B cell (primary cell): Measurements from ENCODE around the gene TBC1D3B. TPM values are rescaled to one million over a fixed set of nuclear protein-coding genes. Genes with fewer than 3 reads are reported as not detected.
"Not testable (repeated sequence)": the region's sequence is repeated elsewhere in the genome, so short reads cannot be mapped to it uniquely, and the experiment has no call there.

ENCODE experiments used
- ATAC-seq: fragments of 200-7000 bp; cut with Tn5 transposase; one replicate; pipeline ENCODE4 v1.10.0; 2021; ENCODE audit warnings: low read depth, mild to moderate bottlenecking, moderate number of reproducible peaks, moderate library complexity
- CTCF ChIA-PET: fragments of 350-600 bp; sonication (Branson Sonifier 250); formaldehyde crosslinking; loops from one replicate; lab custom pipeline; 2021; ENCODE audit warnings: antibody characterized with exemption, inconsistent platforms; lab: Charles Lee
- POLR2A ChIA-PET: fragments of 350-600 bp; sonication (Branson Sonifier 250); formaldehyde crosslinking; loops from one replicate; lab custom pipeline; 2021; ENCODE audit warnings: antibody characterized with exemption; lab: Charles Lee
- DNase-seq: peaks from one replicate; pipeline ENCODE4 v3.0.0; 2013
- H2AFZ ChIP-seq: 2 replicates; pipeline ENCODE4 v1.6.1; 2012; ENCODE audit warnings: mild to moderate bottlenecking, low read depth, low read length; ENCODE audit not compliant: insufficient read depth, poor library complexity, severe bottlenecking
- H3K27ac ChIP-seq, 2 donors: 1 replicate in 1 of 2; 2 replicates in 1 of 2; pipeline ENCODE4 v1.5.1; 2012 to 2013; ENCODE audit warnings: low read length in 2 of 2, mild to moderate bottlenecking in 2 of 2, moderate library complexity in 1 of 2
- H3K27me3 ChIP-seq, 4 experiments: fragments of 200-600 bp in 1 of 4; sonication (generic) in 1 of 4; replicated peaks in 1 of 4; 1 replicate in 2 of 4; 2 replicates in 2 of 4; pipeline versions ENCODE4 v1.6.1 to v1.7.0; 2013 to 2016; ENCODE audit warnings: low read length in 3 of 4, mild to moderate bottlenecking in 2 of 4, mixed read lengths in 1 of 4, moderate library complexity in 1 of 4; ENCODE audit not compliant: insufficient read depth in 4 of 4, control insufficient read depth in 3 of 4; ENCODE audit errors: control extremely low read depth in 1 of 4
- H3K36me3 ChIP-seq, 2 experiments: replicated peaks in 1 of 2; 1 replicate in 1 of 2; 2 replicates in 1 of 2; pipeline versions ENCODE4 v1.6.1 to v1.7.1; 2013; ENCODE audit warnings: low read length in 1 of 2; ENCODE audit not compliant: insufficient read depth in 2 of 2, control insufficient read depth in 1 of 2; ENCODE audit errors: control extremely low read depth in 1 of 2, extremely low read depth in 1 of 2
- H3K4me1 ChIP-seq, 2 donors: fragments of 200-600 bp in 1 of 2; sonication (generic) in 1 of 2; 1 replicate in 1 of 2; 2 replicates in 1 of 2; pipeline versions ENCODE4 v1.5.1 to v1.6.1; 2013 to 2017; ENCODE audit warnings: low read length in 2 of 2; ENCODE audit not compliant: control insufficient read depth in 2 of 2, insufficient read depth in 2 of 2
- H3K4me2 ChIP-seq: replicated peaks from 2 replicates; pipeline ENCODE3; 2012; ENCODE audit warnings: mild to moderate bottlenecking, low read depth, low read length; ENCODE audit not compliant: poor library complexity, severe bottlenecking
- H3K4me3 ChIP-seq, 5 experiments: fragments of 200-600 bp in 1 of 5; sonication (generic) in 1 of 5; 1 replicate in 3 of 5; 2 replicates in 2 of 5; pipeline versions ENCODE4 v1.5.1 to v1.7.0; 2011 to 2016; ENCODE audit warnings: low read length in 4 of 5, mild to moderate bottlenecking in 4 of 5, low read depth in 2 of 5, control low read depth in 1 of 5, moderate library complexity in 1 of 5; ENCODE audit not compliant: insufficient read depth in 1 of 5; ENCODE audit errors: control extremely low read depth in 1 of 5, extremely low read depth in 1 of 5
- H3K79me2 ChIP-seq: fragments of 200-600 bp; sonication (generic); one replicate; pipeline ENCODE4 v1.6.0; 2016; ENCODE audit warnings: low read length; ENCODE audit not compliant: control insufficient read depth, insufficient read depth
- H3K9ac ChIP-seq: fragments of 200-600 bp; sonication (generic); 2 replicates; pipeline ENCODE4 v1.6.1; 2017; ENCODE audit warnings: mild to moderate bottlenecking, low read length, moderate library complexity
- H3K9me3 ChIP-seq, 3 donors: one replicate each; pipeline versions ENCODE4 v1.6.1 to v1.7.1; 2013; ENCODE audit warnings: low read length in 2 of 3; ENCODE audit not compliant: control insufficient read depth in 2 of 3, insufficient read depth in 1 of 3; ENCODE audit errors: control extremely low read depth in 1 of 3
- H4K20me1 ChIP-seq: 2 replicates; pipeline ENCODE4 v1.6.0; 2012; ENCODE audit warnings: mild to moderate bottlenecking, low read length; ENCODE audit not compliant: insufficient read depth, control insufficient read depth, poor library complexity, severe bottlenecking
- H3K27ac Mint-ChIP-seq: one replicate; pipeline ENCODE4 v1.8.0; 2021; ENCODE audit warnings: mixed read lengths
- H3K27me3 Mint-ChIP-seq: one replicate; pipeline ENCODE4 v1.8.0; 2021; ENCODE audit warnings: mixed read lengths
- H3K4me1 Mint-ChIP-seq: one replicate; pipeline ENCODE4 v1.8.0; 2021; ENCODE audit warnings: mixed read lengths
- H3K4me3 Mint-ChIP-seq: one replicate; pipeline ENCODE4 v1.8.0; 2021; ENCODE audit warnings: mixed read lengths
- H3K9me3 Mint-ChIP-seq: one replicate; pipeline ENCODE4 v1.8.0; 2022; ENCODE audit warnings: mixed read lengths; ENCODE audit not compliant: insufficient read depth
- WGBS: methylation state at CpG from one replicate; pipeline ENCODE4 v1.1.5; 2013; ENCODE audit warnings: missing lambda C conversion rate; ENCODE audit not compliant: insufficient coverage; 5-methylcytosine and 5-hydroxymethylcytosine counted together
- intact Hi-C: fragments of 100-400 bp; cut with micrococcal nuclease; formaldehyde crosslinking; loops from one replicate; pipeline ENCODE4 v1.10.0; 2022
- polyA plus RNA-seq: library from polyadenylated mRNA; depleted of rRNA; stranded (reverse); fragments of >200 nt; gene quantifications from 2 replicates; pipeline ENCODE4 v1.2.3, GENCODE V29; 2012
- total RNA-seq, 2 donors: library from RNA; stranded (reverse); fragments of 120-200 nt in 1 of 2; gene quantifications; 1 replicate in 1 of 2; 2 replicates in 1 of 2; pipeline versions ENCODE4 v1.2.3 to v1.2.4, GENCODE V29; 2013 to 2022

Gene TBC1D3B
- total and polyA plus RNA-seq, 2 donors (not counting 1 experiment from before 2014, with no cell fraction given): 3.2 to 17.3 TPM

DNA sequence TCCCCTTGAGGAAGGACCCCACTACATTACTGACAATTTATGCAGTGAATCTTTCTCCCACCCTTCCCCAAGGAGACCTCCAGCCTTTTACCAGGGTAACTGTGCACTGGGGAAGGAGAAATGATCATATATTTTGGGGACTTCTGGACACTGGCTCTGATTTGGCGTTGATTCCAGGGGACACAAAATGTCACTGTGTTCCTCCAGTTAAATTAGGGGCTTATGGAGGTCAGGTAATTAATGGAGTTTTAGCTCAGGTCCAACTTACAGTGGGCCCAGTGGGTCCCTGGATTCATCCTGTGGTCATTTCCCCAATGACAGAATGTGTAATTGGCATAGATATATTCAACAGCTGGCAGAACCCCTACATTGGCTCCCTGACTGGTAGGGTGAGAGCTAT, 43.1 kb upstream of the TBC1D3B start:
- intact Hi-C loops, ATAC-seq, H3K27ac ChIP-seq, H3K4me1 Mint-ChIP-seq, H3K4me3 Mint-ChIP-seq, H3K36me3 ChIP-seq, DNase-seq, H3K79me2 ChIP-seq, H2AFZ ChIP-seq, H3K4me1 ChIP-seq, H4K20me1 ChIP-seq, CTCF ChIA-PET, H3K4me2 ChIP-seq, H3K9me3 Mint-ChIP-seq, H3K4me3 ChIP-seq, H3K27me3 Mint-ChIP-seq, H3K27ac Mint-ChIP-seq, H3K9ac ChIP-seq: not testable (repeated sequence)
- no CpG with 5 or more reads among the region's 1 CpG for WGBS
- peaks cover 0 to 10% (median 3%) of the 10 kb centered on the region in 3 donors for H3K9me3 ChIP-seq
- POLR2A ChIA-PET: interaction anchor here (0.6 kb wide), 1 partner anchor 10 kb away, joined by 3 read pairs; no protein-coding TSS in a partner anchor
- H3K27me3 ChIP-seq: peaks cover 0 to 25% (median 0%) of the 10 kb centered on the region in 4 experiments

DNA sequence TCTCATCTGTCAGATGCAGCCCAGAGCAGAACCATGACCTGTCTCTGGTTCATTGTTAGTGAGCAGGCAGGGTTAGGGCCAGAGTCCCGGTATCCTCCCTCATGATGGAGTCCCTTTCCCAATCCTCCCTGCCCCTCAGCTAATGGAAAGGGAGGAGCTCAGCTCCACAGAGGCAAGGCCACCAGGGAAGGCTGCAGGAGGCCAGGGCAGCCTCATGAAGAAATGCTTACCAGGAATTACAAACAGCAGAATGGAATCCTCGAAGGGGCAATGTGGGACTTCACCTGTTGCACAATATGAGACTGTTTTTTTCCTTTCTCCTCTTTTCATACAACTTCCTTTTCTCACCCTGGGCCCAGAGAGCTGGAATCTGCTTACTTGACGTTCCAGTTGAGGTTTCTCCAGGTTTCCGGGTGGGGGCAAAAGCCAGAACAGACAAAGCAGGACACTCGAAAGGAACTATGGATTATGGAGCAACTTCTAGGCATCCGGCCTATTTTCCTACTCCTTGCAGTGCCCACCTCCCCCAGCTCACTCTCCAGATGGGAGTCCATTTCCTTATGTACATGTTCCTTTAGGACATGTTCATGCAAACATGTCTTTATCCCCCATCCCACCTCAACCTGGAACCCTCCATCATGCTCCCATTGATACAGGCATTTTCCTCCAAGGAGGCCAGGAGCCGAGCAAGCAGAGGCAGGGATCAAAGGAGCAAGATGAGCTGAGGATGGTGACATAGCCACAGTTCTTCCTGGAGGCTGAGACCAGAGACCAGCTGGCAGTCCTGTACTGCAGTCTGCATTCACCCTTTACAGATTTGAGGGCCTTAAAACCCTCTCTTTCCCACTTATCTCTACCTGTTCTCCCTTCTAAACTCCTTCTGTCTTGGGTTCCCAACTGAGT, 39.2 kb upstream of the TBC1D3B start:
- H3K4me3 ChIP-seq, H3K79me2 ChIP-seq, H3K36me3 ChIP-seq, POLR2A ChIA-PET, H4K20me1 ChIP-seq, H3K27ac Mint-ChIP-seq, H2AFZ ChIP-seq, DNase-seq, H3K4me2 ChIP-seq, H3K9me3 Mint-ChIP-seq, intact Hi-C loops, H3K4me3 Mint-ChIP-seq, H3K9ac ChIP-seq, ATAC-seq, H3K27ac ChIP-seq: not testable (repeated sequence)
- Histone ChIP-seq H3K4me1 (peaks cover 17 to 23% of the 10 kb centered on the region in 2 donors), H3K9me3 (peaks cover 0 to 10% (median 3%) of the 10 kb centered on the region in 3 donors), H3K27me3 (peaks cover 0 to 51% (median 0%) of the 10 kb centered on the region in 4 experiments)
- peaks cover 18% of the 10 kb centered on the region for H3K27me3 Mint-ChIP-seq
- WGBS: 60% methylated on average over 1 of the region's 7 CpGs
- CTCF ChIA-PET: interaction anchor here (0.9 kb wide), 1 partner anchor 67 kb away, joined by 3 read pairs; no protein-coding TSS in a partner anchor
- H3K4me1 Mint-ChIP-seq: peaks cover 11% of the 10 kb centered on the region
